Measurements from ENCODE around the gene OBSL1. TPM values are rescaled to one million over a fixed set of nuclear protein-coding genes. Genes with fewer than 3 reads are reported as not detected.

OBSL1 gene
- total and polyA plus RNA-seq, 4 donors, result 53.3 to 178 (median 146) TPM

- peaks cover 100% of the 10 kb centered on the region for H3K4me1 ChIP-seq (ENCODE audit: control insufficient read depth, insufficient read depth, low read length)
- peak overlapping the region; percentile 22 for H3K27ac ChIP-seq (ENCODE audit: low read depth, low read length)
- no peak overlapping the region for H3K4me3 ChIP-seq (ENCODE audit: low read depth, low read length)
- H3K27me3 ChIP-seq (ENCODE audit: control insufficient read depth, insufficient read depth, low read length), result peaks cover 33% of the 10 kb centered on the region
- peaks cover 22% of the 10 kb centered on the region for H3K36me3 ChIP-seq (ENCODE audit: control insufficient read depth, insufficient read depth, low read length)
- WGBS (ENCODE audit: insufficient coverage), result 13% methylated on average over 19 of the region's 22 CpGs
- no peaks in the 10 kb centered on the region for H3K9me3 ChIP-seq (ENCODE audit: control insufficient read depth, insufficient read depth, low read length)
- peak in 1 of 6 donors; percentile 53 for DNase-seq (ENCODE audit: low read depth in 4 of 6, low spot score in 6 of 6)
Measured at GRCh38 chr2:219510512-219511135, 60.7 kb downstream of the OBSL1 start.

- H3K9me3 ChIP-seq (ENCODE audit: control insufficient read depth, insufficient read depth, low read length), result no peaks in the 10 kb centered on the region
- H3K27me3 ChIP-seq (ENCODE audit: control insufficient read depth, insufficient read depth, low read length), result peaks cover 33% of the 10 kb centered on the region
- H3K27ac ChIP-seq (ENCODE audit: low read depth, low read length), result peak overlapping the region; percentile 22
- no peak overlapping the region for H3K4me3 ChIP-seq (ENCODE audit: low read depth, low read length)
- WGBS (ENCODE audit: insufficient coverage), result 9% methylated on average over 20 of the region's 26 CpGs
- peaks cover 98% of the 10 kb centered on the region for H3K4me1 ChIP-seq (ENCODE audit: control insufficient read depth, insufficient read depth, low read length)
- peaks cover 28% of the 10 kb centered on the region for H3K36me3 ChIP-seq (ENCODE audit: control insufficient read depth, insufficient read depth, low read length)
- DNase-seq (ENCODE audit: low read depth in 4 of 6, low spot score in 6 of 6), result peak in 2 of 6 donors; percentile 79 to 80
Measured at GRCh38 chr2:219509780-219510511, 61.4 kb downstream of the OBSL1 start.

- H3K27ac ChIP-seq (ENCODE audit: low read depth, low read length), result no peak overlapping the region
- DNase-seq (ENCODE audit: low read depth in 4 of 6, low spot score in 6 of 6), result peak in 2 of 6 donors; percentile 64 to 75
- H3K27me3 ChIP-seq (ENCODE audit: control insufficient read depth, insufficient read depth, low read length), result peaks cover 28% of the 10 kb centered on the region
- H3K36me3 ChIP-seq (ENCODE audit: control insufficient read depth, insufficient read depth, low read length), result peaks cover 34% of the 10 kb centered on the region
- H3K9me3 ChIP-seq (ENCODE audit: control insufficient read depth, insufficient read depth, low read length), result no peaks in the 10 kb centered on the region
- no peak overlapping the region for H3K4me3 ChIP-seq (ENCODE audit: low read depth, low read length)
- whole genome bisulfite sequencing (ENCODE audit: insufficient coverage), result 15% methylated on average over 8 of the region's 14 CpGs
- H3K4me1 ChIP-seq (ENCODE audit: control insufficient read depth, insufficient read depth, low read length), result peaks cover 92% of the 10 kb centered on the region
Measured at GRCh38 chr2:219508971-219509779, 62.2 kb downstream of the OBSL1 start.

GRCh38 chr2:219508444-219508734 is 63.0 kb downstream of the OBSL1 start:
- Histone ChIP-seq H3K27ac (ENCODE audit: low read depth, low read length) (no peak overlapping the region), H3K36me3 (ENCODE audit: control insufficient read depth, insufficient read depth, low read length) (peaks cover 42% of the 10 kb centered on the region), H3K9me3 (ENCODE audit: control insufficient read depth, insufficient read depth, low read length) (no peaks in the 10 kb centered on the region), H3K27me3 (ENCODE audit: control insufficient read depth, insufficient read depth, low read length) (peaks cover 21% of the 10 kb centered on the region), H3K4me3 (ENCODE audit: low read depth, low read length) (no peak overlapping the region), H3K4me1 (ENCODE audit: control insufficient read depth, insufficient read depth, low read length) (peaks cover 84% of the 10 kb centered on the region)
- WGBS (ENCODE audit: insufficient coverage), result 58% methylated on average over 2 of the region's 4 CpGs
- no peak for DNase-seq (ENCODE audit: low read depth in 4 of 6, low spot score in 6 of 6)

GRCh38 chr2:219507581-219508443 is 63.5 kb downstream of the OBSL1 start:
- 23% methylated on average over 5 of the region's 8 CpGs for WGBS (ENCODE audit: insufficient coverage)
- Histone ChIP-seq H3K4me1 (ENCODE audit: control insufficient read depth, insufficient read depth, low read length) (peaks cover 78% of the 10 kb centered on the region), H3K4me3 (ENCODE audit: low read depth, low read length) (no peak overlapping the region), H3K27me3 (ENCODE audit: control insufficient read depth, insufficient read depth, low read length) (peaks cover 16% of the 10 kb centered on the region), H3K36me3 (ENCODE audit: control insufficient read depth, insufficient read depth, low read length) (peaks cover 45% of the 10 kb centered on the region), H3K9me3 (ENCODE audit: control insufficient read depth, insufficient read depth, low read length) (no peaks in the 10 kb centered on the region), H3K27ac (ENCODE audit: low read depth, low read length) (peak overlapping the region; percentile 69)
- peak in 2 of 6 donors; percentile 71 to 87 for DNase-seq (ENCODE audit: low read depth in 4 of 6, low spot score in 6 of 6)

- peaks cover 70% of the 10 kb centered on the region for H3K4me1 ChIP-seq (ENCODE audit: control insufficient read depth, insufficient read depth, low read length)
- H3K4me3 ChIP-seq (ENCODE audit: low read depth, low read length), result no peak overlapping the region
- peaks cover 48% of the 10 kb centered on the region for H3K36me3 ChIP-seq (ENCODE audit: control insufficient read depth, insufficient read depth, low read length)
- H3K9me3 ChIP-seq (ENCODE audit: control insufficient read depth, insufficient read depth, low read length), result no peaks in the 10 kb centered on the region
- H3K27ac ChIP-seq (ENCODE audit: low read depth, low read length), result peak overlapping the region; percentile 69
- DNase-seq (ENCODE audit: low read depth in 4 of 6, low spot score in 6 of 6), result peak in 2 of 6 donors; percentile 85 to 90
- 31% methylated on average over 6 of the region's 17 CpGs for WGBS (ENCODE audit: insufficient coverage)
- H3K27me3 ChIP-seq (ENCODE audit: control insufficient read depth, insufficient read depth, low read length), result peaks cover 11% of the 10 kb centered on the region
Measured at GRCh38 chr2:219506802-219507526, 64.4 kb downstream of the OBSL1 start.

- Histone ChIP-seq H3K36me3 (ENCODE audit: control insufficient read depth, insufficient read depth, low read length) (peaks cover 51% of the 10 kb centered on the region), H3K27ac (ENCODE audit: low read depth, low read length) (peak overlapping the region; percentile 69), H3K9me3 (ENCODE audit: control insufficient read depth, insufficient read depth, low read length) (no peaks in the 10 kb centered on the region), H3K27me3 (ENCODE audit: control insufficient read depth, insufficient read depth, low read length) (peaks cover 10% of the 10 kb centered on the region), H3K4me1 (ENCODE audit: control insufficient read depth, insufficient read depth, low read length) (peaks cover 63% of the 10 kb centered on the region), H3K4me3 (ENCODE audit: low read depth, low read length) (no peak overlapping the region)
- no peak for DNase-seq (ENCODE audit: low read depth in 4 of 6, low spot score in 6 of 6)
- WGBS (ENCODE audit: insufficient coverage), result 68% methylated on average over 23 of the region's 23 CpGs
Measured at GRCh38 chr2:219506153-219506801, 65.1 kb downstream of the OBSL1 start.

- WGBS (ENCODE audit: insufficient coverage), result 89% methylated on average over 9 of the region's 9 CpGs
- Histone ChIP-seq H3K27ac (ENCODE audit: low read depth, low read length) (no peak overlapping the region), H3K36me3 (ENCODE audit: control insufficient read depth, insufficient read depth, low read length) (peaks cover 51% of the 10 kb centered on the region), H3K4me1 (ENCODE audit: control insufficient read depth, insufficient read depth, low read length) (peaks cover 56% of the 10 kb centered on the region), H3K27me3 (ENCODE audit: control insufficient read depth, insufficient read depth, low read length) (peaks cover 4% of the 10 kb centered on the region), H3K9me3 (ENCODE audit: control insufficient read depth, insufficient read depth, low read length) (no peaks in the 10 kb centered on the region), H3K4me3 (ENCODE audit: low read depth, low read length) (no peak overlapping the region)
- no peak for DNase-seq (ENCODE audit: low read depth in 4 of 6, low spot score in 6 of 6)
Measured at GRCh38 chr2:219505585-219505984, 65.8 kb downstream of the OBSL1 start.
